ENCODE measurements around the gene CDK14.
"Not testable (repeated sequence)": the region's sequence is repeated elsewhere in the genome, so short reads cannot be mapped to it uniquely, and the experiment has no call there.

Gene CDK14

GRCh38 chr7:90756366-90756765 lies 160.2 kb downstream of the CDK14 start:
- Histone ChIP-seq H3K4me2 (ENCODE audit: low read depth, low read length, poor library complexity, severe bottlenecking) (no peak overlapping the region), H3K9me3 (ENCODE audit: insufficient read depth, low read depth, low read length) (no peaks in the 10 kb centered on the region), H3K4me1 (ENCODE audit: insufficient read depth, low read length, poor library complexity, severe bottlenecking) (no peaks in the 10 kb centered on the region), H2AFZ (ENCODE audit: low read length) (no peak overlapping the region), H3K79me2 (ENCODE audit: insufficient read depth, low read length) (no peaks in the 10 kb centered on the region), H3F3A (ENCODE audit: low read depth) (no peaks in the 10 kb centered on the region), H3K9me2 (replicated peaks; ENCODE audit: low read depth, low read length) (no peaks in the 10 kb centered on the region), H3K4me3 (ENCODE audit: low read length, poor library complexity, severe bottlenecking) (no peak overlapping the region), H3K9ac (ENCODE audit: low read depth, low read length, poor library complexity, severe bottlenecking) (no peak overlapping the region), H3K27me3 (ENCODE audit: insufficient read depth, low read length, poor library complexity, severe bottlenecking) (no peaks in the 10 kb centered on the region), H3K36me3 (ENCODE audit: insufficient read depth, low read length) (no peaks in the 10 kb centered on the region), H4K20me1 (ENCODE audit: insufficient read depth, low read length, poor library complexity, severe bottlenecking) (no peaks in the 10 kb centered on the region)
- TF ChIP-seq EZH2phosphoT487 (IDR thresholded peaks at IDR 0.05; ENCODE audit: borderline replicate concordance) = no peak

GRCh38 chr7:90757565-90757950 lies 161.4 kb downstream of the CDK14 start:
- not testable (repeated sequence) for H3K4me1 ChIP-seq (ENCODE audit: insufficient read depth, low read length, poor library complexity, severe bottlenecking); H4K20me1 ChIP-seq (ENCODE audit: insufficient read depth, low read length, poor library complexity, severe bottlenecking); H3F3A ChIP-seq (ENCODE audit: low read depth); H3K27me3 ChIP-seq (ENCODE audit: insufficient read depth, low read length, poor library complexity, severe bottlenecking); H3K9me3 ChIP-seq (ENCODE audit: insufficient read depth, low read depth, low read length); H3K36me3 ChIP-seq (ENCODE audit: insufficient read depth, low read length); H3K79me2 ChIP-seq (ENCODE audit: insufficient read depth, low read length); H3K9ac ChIP-seq (ENCODE audit: low read depth, low read length, poor library complexity, severe bottlenecking); H3K4me3 ChIP-seq (ENCODE audit: low read length, poor library complexity, severe bottlenecking); H3K4me2 ChIP-seq (ENCODE audit: low read depth, low read length, poor library complexity, severe bottlenecking); H2AFZ ChIP-seq (ENCODE audit: low read length); H3K9me2 ChIP-seq (replicated peaks; ENCODE audit: low read depth, low read length)

- TF ChIP-seq CTCF (conservative IDR thresholded peaks at IDR 0.05; ENCODE audit: low read length) (no peak), EZH2phosphoT487 (IDR thresholded peaks at IDR 0.05; ENCODE audit: borderline replicate concordance) (no peak)
- Histone ChIP-seq H3K79me2 (ENCODE audit: insufficient read depth, low read length) (no peaks in the 10 kb centered on the region), H4K20me1 (ENCODE audit: insufficient read depth, low read length, poor library complexity, severe bottlenecking) (no peaks in the 10 kb centered on the region), H3K4me2 (ENCODE audit: low read depth, low read length, poor library complexity, severe bottlenecking) (no peak overlapping the region), H3K36me3 (ENCODE audit: insufficient read depth, low read length) (no peaks in the 10 kb centered on the region), H3K4me3 (ENCODE audit: low read length, poor library complexity, severe bottlenecking) (no peak overlapping the region), H3K27me3 (ENCODE audit: insufficient read depth, low read length, poor library complexity, severe bottlenecking) (no peaks in the 10 kb centered on the region), H3K9ac (ENCODE audit: low read depth, low read length, poor library complexity, severe bottlenecking) (no peak overlapping the region), H3K9me3 (ENCODE audit: insufficient read depth, low read depth, low read length) (no peaks in the 10 kb centered on the region), H2AFZ (ENCODE audit: low read length) (no peak overlapping the region), H3K4me1 (ENCODE audit: insufficient read depth, low read length, poor library complexity, severe bottlenecking) (no peaks in the 10 kb centered on the region), H3K9me2 (replicated peaks; ENCODE audit: low read depth, low read length) (no peaks in the 10 kb centered on the region), H3F3A (ENCODE audit: low read depth) (no peaks in the 10 kb centered on the region)
These were observed 162.9 kb downstream of the CDK14 start for GRCh38 chr7:90758933-90759562.

GRCh38 chr7:90759710-90760109 lies 163.6 kb downstream of the CDK14 start:
- no peaks in the 10 kb centered on the region for H4K20me1 ChIP-seq (ENCODE audit: insufficient read depth, low read length, poor library complexity, severe bottlenecking)
- no peaks in the 10 kb centered on the region for H3K9me3 ChIP-seq (ENCODE audit: insufficient read depth, low read depth, low read length)
- no peaks in the 10 kb centered on the region for H3K27me3 ChIP-seq (ENCODE audit: insufficient read depth, low read length, poor library complexity, severe bottlenecking)
- no peak overlapping the region for H3K4me2 ChIP-seq (ENCODE audit: low read depth, low read length, poor library complexity, severe bottlenecking)
- H3K4me3 ChIP-seq (ENCODE audit: low read length, poor library complexity, severe bottlenecking) = no peak overlapping the region
- TF ChIP-seq CTCF (conservative IDR thresholded peaks at IDR 0.05; ENCODE audit: low read length) = no peak
- no peak for TF ChIP-seq EZH2phosphoT487 (IDR thresholded peaks at IDR 0.05; ENCODE audit: borderline replicate concordance)
- no peaks in the 10 kb centered on the region for H3K9me2 ChIP-seq (replicated peaks; ENCODE audit: low read depth, low read length)
- H3K9ac ChIP-seq (ENCODE audit: low read depth, low read length, poor library complexity, severe bottlenecking) = no peak overlapping the region
- H3K79me2 ChIP-seq (ENCODE audit: insufficient read depth, low read length) = no peaks in the 10 kb centered on the region
- no peaks in the 10 kb centered on the region for H3K36me3 ChIP-seq (ENCODE audit: insufficient read depth, low read length)
- H3F3A ChIP-seq (ENCODE audit: low read depth) = no peaks in the 10 kb centered on the region
- H3K4me1 ChIP-seq (ENCODE audit: insufficient read depth, low read length, poor library complexity, severe bottlenecking) = no peaks in the 10 kb centered on the region
- H2AFZ ChIP-seq (ENCODE audit: low read length) = no peak overlapping the region

Measured in Loucy (cell line).